ENCODE data around the gene AAK1. TPM values are rescaled to one million over a fixed set of nuclear protein-coding genes. Genes with fewer than 3 reads are reported as not detected.

The AAK1 gene
- total RNA-seq, 1 experiment from 2014 or later, result 30.6 TPM

GRCh38 chr2:69454976-69455375, 188.6 kb downstream of the AAK1 start:
- no peak overlapping the region for H3K4me3 Mint-ChIP-seq
- WGBS (ENCODE audit: extremely low coverage, insufficient read length, low lambda C conversion rate), result no CpG with 5 or more reads among the region's 2 CpGs
- H3K27me3 Mint-ChIP-seq (ENCODE audit: low read depth), result no peaks in the 10 kb centered on the region
- Histone ChIP-seq H4K8ac (replicated peaks; ENCODE audit: insufficient read length, low read depth, low read length) (no peak overlapping the region), H3K4me2 (ENCODE audit: insufficient read depth, insufficient read length, low read length) (no peak overlapping the region), H4K20me1 (ENCODE audit: control insufficient read depth, insufficient read depth, insufficient read length) (no peaks in the 10 kb centered on the region), H3K14ac (ENCODE audit: insufficient read depth, low read length) (no peak overlapping the region), H2BK20ac (ENCODE audit: low read depth, low read length, poor library complexity, severe bottlenecking) (no peak overlapping the region), H3K18ac (ENCODE audit: insufficient read length, low read depth, low read length) (no peak overlapping the region), H4K91ac (ENCODE audit: insufficient read length, low read depth, low read length) (no peak overlapping the region), H4K5ac (ENCODE audit: insufficient read length, low read depth, low read length) (no peak overlapping the region), H2BK120ac (ENCODE audit: low read depth, low read length, poor library complexity, severe bottlenecking) (no peak overlapping the region), H3K56ac (ENCODE audit: insufficient read length, low read depth, low read length) (no peak overlapping the region), H2BK12ac (ENCODE audit: insufficient read length, low read depth, low read length) (no peak overlapping the region), H3T11ph (ENCODE audit: low read length) (no peak overlapping the region), H3K27me3 (ENCODE audit: insufficient read depth, low read length) (no peaks in the 10 kb centered on the region), H3K4me1 (ENCODE audit: insufficient read depth, low read length) (peaks cover 4% of the 10 kb centered on the region), H3K9me3 (ENCODE audit: control insufficient read depth, low read depth, low read length) (no peaks in the 10 kb centered on the region), H3K23me2 (ENCODE audit: insufficient read length, low read depth, low read length, poor library complexity, severe bottlenecking) (no peaks in the 10 kb centered on the region), H3K23ac (ENCODE audit: insufficient read length, low read depth, low read length) (no peak overlapping the region), H3K79me1 (ENCODE audit: insufficient read depth, low read depth, low read length, poor library complexity, severe bottlenecking) (no peaks in the 10 kb centered on the region), H3K79me2 (ENCODE audit: insufficient read depth, low read length) (no peaks in the 10 kb centered on the region), H2BK15ac (ENCODE audit: low read depth, low read length) (no peak overlapping the region), H2BK5ac (ENCODE audit: insufficient read length, low read length) (no peak overlapping the region), H3K27ac (ENCODE audit: insufficient read length, low read depth, low read length) (no peak overlapping the region), H3K4ac (ENCODE audit: low read depth, low read length) (no peak overlapping the region), H3K9ac (ENCODE audit: extremely low read depth, insufficient read length, low read length) (no peak overlapping the region), H2AK5ac (ENCODE audit: insufficient read length, low read length) (no peak overlapping the region), H2AFZ (ENCODE audit: low read length) (no peak overlapping the region)
- 0 out of 7 replicates have a peak overlapping the region, but pooled peaks of 1 of the 3 experiments have one; percentile 53 for H3K27ac Mint-ChIP-seq
- H3K4me1 Mint-ChIP-seq, result peaks cover 41 to 53% of the 10 kb centered on the region in 2 experiments
- no peak for DNase-seq
- no peaks in the 10 kb centered on the region for H3K36me3 Mint-ChIP-seq (ENCODE audit: insufficient read depth in 1 of 3, low read depth in 3 of 3)
- TF ChIP-seq CTCF (conservative IDR thresholded peaks at IDR 0.05), result no peak
- H3K9me3 Mint-ChIP-seq, result no peaks in the 10 kb centered on the region
